ENCODE measurements around the gene ZNF423. TPM values are rescaled to one million over a fixed set of nuclear protein-coding genes. Genes with fewer than 3 reads are reported as not detected.

Gene ZNF423
- total and polyA plus RNA-seq, 2 experiments from 2014 or later: 0.43 to 0.49 TPM

GRCh38 chr16:49608779-49609178 is 247.1 kb downstream of the ZNF423 start:
- no peaks in the 10 kb centered on the region for H4K20me1 ChIP-seq (ENCODE audit: insufficient read depth)
- H3K79me2 ChIP-seq (ENCODE audit: insufficient read depth): no peaks in the 10 kb centered on the region
- H3K9me3 ChIP-seq (ENCODE audit: low read depth): no peaks in the 10 kb centered on the region
- peak; percentile 69 for DNase-seq
- H3K4me3 ChIP-seq: no peak overlapping the region
- no peak overlapping the region for H3K27ac ChIP-seq
- no peaks in the 10 kb centered on the region for H3K36me3 ChIP-seq (ENCODE audit: low read depth)
- no peaks in the 10 kb centered on the region for H3K9me2 ChIP-seq (ENCODE audit: insufficient read depth)
- in situ Hi-C loops (cut with MboI): no loop called here
- no peaks in the 10 kb centered on the region for H3F3A ChIP-seq (ENCODE audit: insufficient read depth)
- no peak overlapping the region for H3K9ac ChIP-seq
- peaks cover 17% of the 10 kb centered on the region for H3K27me3 ChIP-seq (replicated peaks; ENCODE audit: insufficient read depth)
- no peak overlapping the region for H3K4me2 ChIP-seq (ENCODE audit: unreplicated experiment)
- TF ChIP-seq EZH2phosphoT487 (IDR thresholded peaks at IDR 0.05; ENCODE audit: insufficient read depth, low read depth) (no peak), EZH2 (IDR thresholded peaks at IDR 0.05; ENCODE audit: insufficient read depth, poor library complexity, severe bottlenecking) (no peak)
- H3K4me1 ChIP-seq (ENCODE audit: insufficient read depth): no peaks in the 10 kb centered on the region
- H2AFZ ChIP-seq: no peak overlapping the region
- WGBS, 2 experiments (ENCODE audit: low coverage in 1 of 2, low lambda C conversion rate in 2 of 2, missing lambda C conversion rate in 2 of 2): 32 to 38% methylated on average over 5 of the region's 5 CpGs

DNA sequence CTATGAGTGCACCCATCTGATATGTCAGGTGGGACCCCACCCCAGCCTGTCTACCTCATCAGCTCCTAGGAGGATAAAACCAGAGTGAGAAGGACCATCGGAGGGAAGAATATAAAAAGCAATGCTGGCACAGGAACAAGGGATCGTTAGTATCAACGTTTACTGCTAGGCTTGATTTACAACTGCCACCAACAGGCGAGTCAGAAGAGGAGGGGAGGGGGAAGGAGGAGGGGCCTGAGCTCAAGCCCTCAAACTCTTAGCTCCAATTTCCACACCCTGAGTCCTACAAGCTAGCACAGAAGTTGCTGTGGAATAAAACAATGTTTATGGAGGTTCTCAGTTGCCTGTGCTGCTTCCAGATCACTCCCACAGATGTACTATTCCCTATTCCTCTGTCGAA is 247.8 kb downstream of the ZNF423 start:
- TF ChIP-seq EZH2 (IDR thresholded peaks at IDR 0.05; ENCODE audit: insufficient read depth, poor library complexity, severe bottlenecking) (no peak), EZH2phosphoT487 (IDR thresholded peaks at IDR 0.05; ENCODE audit: insufficient read depth, low read depth) (no peak)
- H3K4me3 ChIP-seq: no peak overlapping the region
- H3K4me2 ChIP-seq (ENCODE audit: unreplicated experiment): no peak overlapping the region
- WGBS, 2 experiments (ENCODE audit: low coverage in 1 of 2, low lambda C conversion rate in 2 of 2, missing lambda C conversion rate in 2 of 2): 19 to 22% methylated on average over 5 of the region's 5 CpGs
- no peaks in the 10 kb centered on the region for H3K36me3 ChIP-seq (ENCODE audit: low read depth)
- H2AFZ ChIP-seq: no peak overlapping the region
- no peaks in the 10 kb centered on the region for H3F3A ChIP-seq (ENCODE audit: insufficient read depth)
- no peak overlapping the region for H3K9ac ChIP-seq
- no peaks in the 10 kb centered on the region for H3K9me3 ChIP-seq (ENCODE audit: low read depth)
- H4K20me1 ChIP-seq (ENCODE audit: insufficient read depth): no peaks in the 10 kb centered on the region
- no peak overlapping the region for H3K27ac ChIP-seq
- DNase-seq: no peak
- no peaks in the 10 kb centered on the region for H3K4me1 ChIP-seq (ENCODE audit: insufficient read depth)
- no peaks in the 10 kb centered on the region for H3K9me2 ChIP-seq (ENCODE audit: insufficient read depth)
- peaks cover 13% of the 10 kb centered on the region for H3K27me3 ChIP-seq (replicated peaks; ENCODE audit: insufficient read depth)
- in situ Hi-C loops (cut with MboI): no loop called here
- H3K79me2 ChIP-seq (ENCODE audit: insufficient read depth): no peaks in the 10 kb centered on the region

DNA sequence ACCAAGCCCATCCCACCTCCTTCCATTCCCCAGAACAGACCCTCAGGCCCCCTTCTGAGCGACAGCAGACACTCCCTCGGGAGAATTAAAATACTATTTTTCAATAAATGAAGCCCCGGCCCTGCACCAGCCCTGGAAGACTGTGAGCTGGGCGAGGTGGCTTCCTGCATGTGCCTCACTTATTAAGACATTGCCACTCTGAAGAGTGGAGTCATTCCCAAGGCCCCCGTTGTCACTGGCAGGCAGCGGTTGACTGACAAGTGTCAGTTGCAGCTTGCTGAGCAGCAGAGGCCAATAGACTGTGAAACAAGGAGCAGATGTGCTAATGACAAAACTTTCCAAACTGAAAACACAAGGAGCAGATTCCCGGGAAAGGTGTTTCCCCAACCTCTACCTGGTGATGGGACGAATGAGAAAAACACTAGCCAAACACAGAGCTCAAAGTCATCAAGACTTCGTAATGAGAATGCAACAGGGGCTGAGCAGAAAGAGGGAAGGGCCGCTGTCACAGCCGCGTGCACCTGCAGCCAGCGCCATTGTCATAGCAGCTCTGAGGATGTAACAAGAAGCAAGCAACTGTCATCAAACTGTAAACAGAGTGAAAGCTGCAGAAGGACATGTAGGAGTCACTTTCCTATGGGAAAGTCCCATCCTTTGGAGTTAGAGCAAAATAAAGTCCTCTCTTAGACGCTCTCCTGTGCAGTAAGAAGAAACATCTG is 250.2 kb downstream of the ZNF423 start:
- Histone ChIP-seq H3K36me3 (ENCODE audit: low read depth) (no peaks in the 10 kb centered on the region), H3K9me2 (ENCODE audit: insufficient read depth) (no peaks in the 10 kb centered on the region), H3K9me3 (ENCODE audit: low read depth) (no peaks in the 10 kb centered on the region), H3K79me2 (ENCODE audit: insufficient read depth) (no peaks in the 10 kb centered on the region), H3K27ac (no peak overlapping the region), H3F3A (ENCODE audit: insufficient read depth) (no peaks in the 10 kb centered on the region), H3K4me3 (no peak overlapping the region), H3K9ac (no peak overlapping the region), H3K27me3 (replicated peaks; ENCODE audit: insufficient read depth) (0 out of 2 replicates have a peak, but pooled peaks cover 2% of the 10 kb centered on the region), H2AFZ (no peak overlapping the region), H4K20me1 (ENCODE audit: insufficient read depth) (no peaks in the 10 kb centered on the region), H3K4me1 (ENCODE audit: insufficient read depth) (no peaks in the 10 kb centered on the region), H3K4me2 (ENCODE audit: unreplicated experiment) (no peak overlapping the region)
- TF ChIP-seq EZH2phosphoT487 (IDR thresholded peaks at IDR 0.05; ENCODE audit: insufficient read depth, low read depth): no peak
- 59 to 64% methylated on average over 14 of the region's 14 CpGs for WGBS, 2 experiments (ENCODE audit: low coverage in 1 of 2, low lambda C conversion rate in 2 of 2, missing lambda C conversion rate in 2 of 2)
- in situ Hi-C loops (cut with MboI): no loop called here
- no peak for DNase-seq

DNA sequence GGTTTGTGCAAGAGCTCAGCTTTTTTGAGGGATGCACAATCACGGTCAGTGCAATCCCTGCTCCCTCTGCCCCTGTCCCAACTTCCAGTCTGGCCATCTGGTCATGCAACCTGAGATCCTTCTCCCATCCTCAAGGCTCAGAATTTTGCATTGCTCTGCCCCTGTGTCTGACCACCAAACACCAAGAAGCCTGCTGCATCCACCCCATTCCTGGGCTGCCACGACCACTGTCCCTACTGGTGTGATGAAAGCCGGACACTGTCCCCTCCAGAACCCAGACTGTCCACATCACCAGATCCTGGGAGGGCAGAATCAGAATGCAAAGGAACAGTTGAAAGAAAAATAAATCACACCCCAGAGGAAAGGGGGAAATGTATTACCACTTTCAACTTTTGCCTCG is 251.3 kb downstream of the ZNF423 start:
- no peaks in the 10 kb centered on the region for H3K36me3 ChIP-seq (ENCODE audit: low read depth)
- no peaks in the 10 kb centered on the region for H3K79me2 ChIP-seq (ENCODE audit: insufficient read depth)
- no peak overlapping the region for H3K4me3 ChIP-seq
- no peak overlapping the region for H2AFZ ChIP-seq
- TF ChIP-seq EZH2phosphoT487 (IDR thresholded peaks at IDR 0.05; ENCODE audit: insufficient read depth, low read depth) (no peak), EZH2 (IDR thresholded peaks at IDR 0.05; ENCODE audit: insufficient read depth, poor library complexity, severe bottlenecking) (no peak)
- in situ Hi-C loops (cut with MboI): no loop called here
- H3F3A ChIP-seq (ENCODE audit: insufficient read depth): no peaks in the 10 kb centered on the region
- no peak overlapping the region for H3K4me2 ChIP-seq (ENCODE audit: unreplicated experiment)
- 81 to 84% methylated on average over 4 of the region's 4 CpGs for WGBS, 2 experiments (ENCODE audit: low coverage in 1 of 2, low lambda C conversion rate in 2 of 2, missing lambda C conversion rate in 2 of 2)
- no peak overlapping the region for H3K9ac ChIP-seq
- no peaks in the 10 kb centered on the region for H3K9me2 ChIP-seq (ENCODE audit: insufficient read depth)
- H3K27ac ChIP-seq: no peak overlapping the region
- H3K9me3 ChIP-seq (ENCODE audit: low read depth): no peaks in the 10 kb centered on the region
- no peaks in the 10 kb centered on the region for H3K4me1 ChIP-seq (ENCODE audit: insufficient read depth)
- no peaks in the 10 kb centered on the region for H4K20me1 ChIP-seq (ENCODE audit: insufficient read depth)
- no peaks in the 10 kb centered on the region for H3K27me3 ChIP-seq (replicated peaks; ENCODE audit: insufficient read depth)
- DNase-seq: no peak

Measured in GM23248 (cell line).